HepG2 (cell line): ENCODE measurements around the gene TRAIP. TPM values are rescaled to one million over a fixed set of nuclear protein-coding genes. Genes with fewer than 3 reads are reported as not detected.

Source experiments
- CREB1 ChIP-seq, 2 experiments: fragments of 450-650 bp in 1 of 2; IDR thresholded peaks; 2 replicates each; pipeline ENCODE4 v1.6.1; 2016 to 2017; ENCODE audit warnings: control low read depth in 1 of 2, mild to moderate bottlenecking in 1 of 2, missing compliant biosample characterization in 1 of 2, missing genetic modification characterization in 1 of 2
- GTF3A ChIP-seq: sonication (generic); formaldehyde crosslinking; conservative IDR thresholded peaks from 2 replicates; pipeline ENCODE4 v1.4.0; 2020; ENCODE audit warnings: mild to moderate bottlenecking, missing genetic modification reagents
- KLF9 ChIP-seq: IDR thresholded peaks from 2 replicates; pipeline ENCODE4 v1.6.1; 2016; ENCODE audit warnings: low read depth
- MIER3 ChIP-seq: IDR thresholded peaks from 2 replicates; pipeline ENCODE4 v1.6.1; 2016; ENCODE audit warnings: missing compliant biosample characterization, borderline replicate concordance
- MLX ChIP-seq: IDR thresholded peaks from 2 replicates; pipeline ENCODE4 v1.6.1; 2016
- PBX3 ChIP-seq: sonication (generic); formaldehyde crosslinking; IDR thresholded peaks from 2 replicates; pipeline ENCODE4 v1.8.1; 2023; ENCODE audit warnings: missing genetic modification reagents, inconsistent platforms, borderline replicate concordance
- PITX1 ChIP-seq: sonication (generic); formaldehyde crosslinking; IDR thresholded peaks from 2 replicates; pipeline ENCODE4 v1.5.1; 2020; ENCODE audit warnings: mild to moderate bottlenecking, missing genetic modification reagents
- POGK ChIP-seq: sonication (generic); formaldehyde crosslinking; conservative IDR thresholded peaks from 2 replicates; pipeline ENCODE4 v1.8.0; 2022; ENCODE audit warnings: mild to moderate bottlenecking, moderate library complexity, missing genetic modification reagents
- PRDM15 ChIP-seq: sonication (generic); formaldehyde crosslinking; IDR thresholded peaks from 2 replicates; pipeline ENCODE4 v1.4.0; 2020; ENCODE audit warnings: missing genetic modification reagents
- SOX13 ChIP-seq, 3 experiments: fragments of 450-650 bp in 1 of 3; sonication (generic) in 1 of 3; formaldehyde crosslinking in 1 of 3; IDR thresholded peaks in 2 of 3; conservative IDR thresholded peaks in 1 of 3; 2 replicates each; pipeline versions ENCODE4 v1.5.0 to v1.6.1; 2016 to 2020; ENCODE audit warnings: antibody characterized with exemption in 1 of 3, mild to moderate bottlenecking in 1 of 3, missing compliant biosample characterization in 1 of 3, missing genetic modification reagents in 1 of 3, moderate library complexity in 1 of 3
- TFDP2 ChIP-seq: sonication (generic); formaldehyde crosslinking; IDR thresholded peaks from 2 replicates; pipeline ENCODE4 v1.4.0; 2020; ENCODE audit warnings: missing genetic modification reagents
- ZBTB43 ChIP-seq: sonication (generic); formaldehyde crosslinking; conservative IDR thresholded peaks from 2 replicates; pipeline ENCODE4 v1.4.0; 2020; ENCODE audit warnings: missing genetic modification reagents
- ZNF616 ChIP-seq: sonication (generic); formaldehyde crosslinking; IDR thresholded peaks from 2 replicates; pipeline ENCODE4 v1.5.0; 2020; ENCODE audit warnings: low read depth, mild to moderate bottlenecking, missing genetic modification reagents
- polyA plus RNA-seq, 8 experiments: library from polyadenylated mRNA; depleted of rRNA in 3 of 8; stranded (reverse) in 7 of 8; unstranded in 1 of 8; fragments of >200 nt; fragmentation: Illumina TruSeq in 4 of 8; extraction: Trizol in 4 of 8; gene quantifications; 2 replicates each; pipeline versions ENCODE4 v1.2.1 to v1.2.3, GENCODE V29; 2011 to 2016; ENCODE audit warnings: low read depth in 4 of 8, missing spikeins in 1 of 8, mixed read lengths in 1 of 8; ENCODE audit not compliant: insufficient read depth in 1 of 8
- total RNA-seq, 5 experiments: library from RNA; depleted of rRNA; stranded (reverse); fragments of >200 nt; fragmentation: Illumina TruSeq; extraction: Trizol; gene quantifications; 2 replicates each; pipeline ENCODE4 v1.2.3, GENCODE V29; 2016; ENCODE audit warnings: low read depth in 1 of 5

Gene TRAIP
- total and polyA plus RNA-seq, 2 of the 13 experiments (the other 11 are each of a cell fraction or from before 2014, with no cell fraction given) = 13.9 to 23.9 TPM

- TF ChIP-seq PRDM15 (CRISPR knock-in tag) (peak; percentile 55; the same call in 1 of the 2 replicates), PBX3 (CRISPR knock-in tag) (peak; percentile 95; the same call in 1 of the 2 replicates), ZBTB43 (CRISPR knock-in tag) (0 out of 2 replicates have a peak, but pooled peaks have one; percentile 43), TFDP2 (peak; percentile 81), CREB1 (IDR thresholded peaks at IDR 0.05) (peak; percentile 91), CREB1 (CRISPR knock-in tag; IDR thresholded peaks at IDR 0.05) (peak; percentile 82), MIER3 (CRISPR knock-in tag) (0 out of 2 replicates have a peak, but pooled peaks have one; percentile 51), ZNF616 (CRISPR knock-in tag) (peak; percentile 64; the same call in 1 of the 2 replicates), MLX (CRISPR knock-in tag) (peak; percentile 27; the same call in 1 of the 2 replicates), POGK (CRISPR knock-in tag) (peak; percentile 65), PITX1 (CRISPR knock-in tag) (peak; percentile 33; the same call in 1 of the 2 replicates), SOX13 (IDR thresholded peaks at IDR 0.05) (no peak), SOX13 (CRISPR knock-in tag; conservative IDR thresholded peaks at IDR 0.05 in 1 of 2, IDR thresholded peaks at IDR 0.05 in 1 of 2) (peak in 1 of 2 experiments; percentile 17; a peak in 2 of 4 replicates), GTF3A (no peak), KLF9 (CRISPR knock-in tag) (0 out of 2 replicates have a peak, but pooled peaks have one; percentile 69)
Measured at GRCh38 chr3:49786357-49787181, 69.8 kb downstream of the TRAIP start, which contains the start of gene IP6K1 (continued).
